Large intestine (tissue), 3 donors: Measurements from ENCODE around the gene NREP. TPM values are rescaled to one million over a fixed set of nuclear protein-coding genes. Genes with fewer than 3 reads are reported as not detected.

Experiments used
- DNase-seq, 2 donors: peaks; one replicate each; pipeline versions ENCODE4 v3.0.0 to v3.0.0-alpha.2; 2013
- H3K27ac ChIP-seq: one replicate; pipeline ENCODE4 v1.5.1; 2013; ENCODE audit warnings: low read length
- H3K27me3 ChIP-seq: 2 replicates; pipeline ENCODE4 v1.6.1; 2013; ENCODE audit warnings: low read length; ENCODE audit not compliant: control insufficient read depth, insufficient read depth
- H3K36me3 ChIP-seq: 2 replicates; pipeline ENCODE4 v1.6.1; 2013; ENCODE audit warnings: low read length; ENCODE audit not compliant: control insufficient read depth, insufficient read depth
- H3K4me1 ChIP-seq: one replicate; pipeline ENCODE4 v1.6.1; 2013; ENCODE audit warnings: low read length; ENCODE audit not compliant: control insufficient read depth, insufficient read depth
- H3K4me3 ChIP-seq: one replicate; pipeline ENCODE4 v1.5.1; 2013; ENCODE audit warnings: low read length
- H3K9me3 ChIP-seq: one replicate; pipeline ENCODE4 v1.6.1; 2013; ENCODE audit warnings: mild to moderate bottlenecking, low read depth, low read length, moderate library complexity; ENCODE audit not compliant: control insufficient read depth
- WGBS: methylation state at CpG from one replicate; pipeline ENCODE4 v1.1.5; 2013; ENCODE audit warnings: low lambda C conversion rate; ENCODE audit not compliant: insufficient coverage; 5-methylcytosine and 5-hydroxymethylcytosine counted together
- polyA plus RNA-seq: library from polyadenylated mRNA; unstranded; fragments of 120-200 nt; gene quantifications from one replicate; pipeline ENCODE4 v1.2.1, GENCODE V29; 2013

NREP gene
- polyA plus RNA-seq, 1 donor: 246 TPM

- Histone ChIP-seq H3K9me3 (no peaks in the 10 kb centered on the region), H3K36me3 (no peaks in the 10 kb centered on the region), H3K4me3 (no peak overlapping the region), H3K27ac (peak overlapping the region; percentile 9), H3K27me3 (no peaks in the 10 kb centered on the region), H3K4me1 (peaks cover 9% of the 10 kb centered on the region)
- WGBS: no CpG with 5 or more reads among the region's 3 CpGs
- peak in 1 of 2 donors; percentile 46 for DNase-seq
Measured at GRCh38 chr5:111753884-111754589, 3.0 kb downstream of the NREP start.

GRCh38 chr5:111752426-111752965 is 4.5 kb downstream of the NREP start:
- Histone ChIP-seq H3K27ac (no peak overlapping the region), H3K4me1 (peaks cover 6% of the 10 kb centered on the region), H3K36me3 (peaks cover 5% of the 10 kb centered on the region), H3K9me3 (no peaks in the 10 kb centered on the region), H3K27me3 (no peaks in the 10 kb centered on the region), H3K4me3 (no peak overlapping the region)
- WGBS: 100% methylated on average over 1 of the region's 2 CpGs
- no peak for DNase-seq

DNA sequence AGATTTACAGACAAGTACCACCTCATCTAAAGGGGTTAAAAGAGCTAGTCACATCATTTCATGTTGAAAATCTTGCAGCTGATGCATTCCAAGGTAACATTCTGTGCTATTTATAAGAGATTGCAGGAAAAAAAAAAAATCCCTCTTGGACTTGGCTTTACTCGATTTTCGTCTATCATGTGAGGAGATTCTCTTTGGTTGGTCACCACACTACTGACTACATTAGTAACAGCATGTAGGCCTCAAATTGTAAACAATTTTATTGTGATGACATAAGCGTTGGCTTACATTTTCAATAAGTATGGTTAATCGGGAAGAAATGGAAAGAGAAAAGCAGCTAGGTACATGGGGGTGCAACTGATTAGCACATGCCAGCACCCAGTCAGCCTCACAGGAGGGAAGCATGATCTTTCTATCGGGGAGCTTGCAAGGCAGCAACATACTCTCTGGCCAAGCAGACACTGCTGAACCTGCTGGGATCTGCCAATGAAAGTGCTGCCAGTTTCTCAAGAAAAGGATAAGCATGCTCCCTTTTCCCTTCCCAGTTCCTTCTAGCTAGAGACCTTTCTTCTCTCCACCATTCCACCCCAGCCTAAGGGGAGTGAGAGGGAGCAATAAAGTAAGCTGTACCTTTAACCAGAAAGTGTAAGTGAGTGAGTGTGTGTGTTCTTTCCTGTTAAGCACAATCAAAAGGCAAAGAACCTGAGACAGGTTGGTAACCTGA is 7.5 kb downstream of the NREP start:
- WGBS: 95% methylated on average over 4 of the region's 5 CpGs
- Histone ChIP-seq H3K36me3 (peaks cover 5% of the 10 kb centered on the region), H3K27me3 (no peaks in the 10 kb centered on the region), H3K9me3 (no peaks in the 10 kb centered on the region), H3K4me3 (no peak overlapping the region), H3K4me1 (peaks cover 6% of the 10 kb centered on the region), H3K27ac (no peak overlapping the region)
- DNase-seq: no peak

DNA sequence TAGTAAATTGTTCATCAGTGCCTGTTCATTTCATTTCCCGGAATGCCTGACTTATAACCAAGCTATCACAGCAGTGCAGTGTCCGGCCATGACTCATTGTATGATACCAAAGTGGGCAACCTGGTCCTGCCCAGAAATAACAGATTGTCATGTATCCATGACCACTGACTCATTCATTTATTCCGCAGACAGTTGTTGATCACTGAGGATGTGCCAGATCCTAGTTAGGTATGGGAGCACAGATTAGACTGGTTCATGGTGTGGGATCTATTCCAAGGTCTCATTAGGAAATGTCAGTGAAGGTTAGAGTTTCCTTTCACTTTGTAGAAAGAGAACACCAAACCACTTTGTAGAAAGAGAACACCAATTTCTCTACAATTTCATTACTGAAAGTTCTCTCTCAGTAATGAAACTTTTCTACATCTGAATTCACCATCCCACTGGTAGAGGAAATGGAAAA is 8.7 kb downstream of the NREP start:
- no peak overlapping the region for H3K4me3 ChIP-seq
- no peak for DNase-seq
- H3K9me3 ChIP-seq: no peaks in the 10 kb centered on the region
- H3K36me3 ChIP-seq: peaks cover 5% of the 10 kb centered on the region
- no peaks in the 10 kb centered on the region for H3K27me3 ChIP-seq
- H3K27ac ChIP-seq: no peak overlapping the region
- no CpG with 5 or more reads among the region's 3 CpGs for WGBS
- H3K4me1 ChIP-seq: no peaks in the 10 kb centered on the region

- Histone ChIP-seq H3K27ac (no peak overlapping the region), H3K36me3 (peaks cover 5% of the 10 kb centered on the region), H3K27me3 (no peaks in the 10 kb centered on the region), H3K4me1 (peaks cover 6% of the 10 kb centered on the region), H3K9me3 (no peaks in the 10 kb centered on the region), H3K4me3 (no peak overlapping the region)
- WGBS: 100% methylated on average over 1 of the region's 2 CpGs
- DNase-seq: no peak
Measured at GRCh38 chr5:111747337-111747736, 9.7 kb downstream of the NREP start.

DNA sequence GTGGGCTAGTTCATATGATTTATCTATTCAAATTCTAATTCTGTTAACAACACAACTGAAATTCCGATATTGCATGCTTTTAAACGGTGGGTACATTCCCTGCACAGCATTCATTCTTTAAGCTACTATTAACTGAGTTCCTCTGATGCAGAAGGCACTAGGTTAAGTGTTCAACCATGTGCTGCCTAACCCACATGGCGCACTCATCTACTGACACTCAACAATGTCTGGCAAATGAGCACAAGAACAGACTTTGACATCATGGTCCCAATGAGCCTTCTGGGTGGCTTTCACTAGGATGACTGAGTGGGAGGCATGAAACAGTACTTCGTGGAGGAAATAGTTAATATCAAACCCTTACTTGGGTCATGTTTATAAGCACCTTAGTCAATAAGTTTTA is 10.2 kb downstream of the NREP start:
- Histone ChIP-seq H3K4me3 (no peak overlapping the region), H3K27ac (no peak overlapping the region)

DNA sequence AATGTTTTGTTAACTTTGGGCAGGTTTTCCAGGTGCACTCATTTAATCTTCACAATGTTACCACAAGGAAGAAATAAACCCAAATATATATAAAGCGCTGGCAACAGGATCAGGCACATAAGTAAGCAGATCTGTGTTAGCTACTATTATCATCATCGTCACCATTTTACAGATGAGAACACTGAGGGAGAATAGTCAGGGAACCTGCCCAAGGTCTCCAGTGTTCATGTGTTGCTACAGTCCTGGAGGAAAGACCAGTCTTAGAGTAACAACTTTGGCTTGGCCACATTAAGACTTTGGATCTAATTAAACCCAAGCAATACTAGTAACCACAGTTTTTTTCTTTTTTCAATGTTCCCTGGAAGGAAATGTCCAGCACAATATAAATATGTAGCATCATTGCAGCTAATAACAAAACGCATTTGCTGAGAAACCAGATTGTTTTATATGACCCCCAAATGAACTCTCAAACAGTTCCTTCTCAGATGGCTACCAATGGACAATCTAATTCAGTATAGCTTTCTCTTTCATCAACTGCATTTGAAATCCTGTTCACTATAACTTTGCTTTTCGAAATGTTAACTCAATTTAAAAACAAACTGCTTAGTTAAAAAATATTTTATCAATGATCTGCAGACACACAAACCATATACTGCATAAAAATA is 11.8 kb downstream of the NREP start:
- DNase-seq: no peak
- Histone ChIP-seq H3K9me3 (no peaks in the 10 kb centered on the region), H3K4me1 (peaks cover 6% of the 10 kb centered on the region), H3K27ac (no peak overlapping the region), H3K36me3 (peaks cover 5% of the 10 kb centered on the region), H3K4me3 (no peak overlapping the region), H3K27me3 (no peaks in the 10 kb centered on the region)
- WGBS: 100% methylated on average over 2 of the region's 4 CpGs

More for the DNA sequence above, 10.2 kb downstream of the NREP start:
- DNase-seq: no peak
- Histone ChIP-seq H3K4me1 (peaks cover 6% of the 10 kb centered on the region), H3K36me3 (peaks cover 5% of the 10 kb centered on the region), H3K27me3 (no peaks in the 10 kb centered on the region), H3K9me3 (no peaks in the 10 kb centered on the region)
- WGBS: 100% methylated on average over 1 of the region's 4 CpGs

- Histone ChIP-seq H3K36me3 (peaks cover 5% of the 10 kb centered on the region), H3K4me3 (no peak overlapping the region), H3K9me3 (no peaks in the 10 kb centered on the region), H3K27ac (no peak overlapping the region), H3K4me1 (peaks cover 6% of the 10 kb centered on the region), H3K27me3 (no peaks in the 10 kb centered on the region)
- no CpG with 5 or more reads among the region's 2 CpGs for WGBS
- DNase-seq: no peak
Measured at GRCh38 chr5:111744455-111744854, 12.5 kb downstream of the NREP start.

DNA sequence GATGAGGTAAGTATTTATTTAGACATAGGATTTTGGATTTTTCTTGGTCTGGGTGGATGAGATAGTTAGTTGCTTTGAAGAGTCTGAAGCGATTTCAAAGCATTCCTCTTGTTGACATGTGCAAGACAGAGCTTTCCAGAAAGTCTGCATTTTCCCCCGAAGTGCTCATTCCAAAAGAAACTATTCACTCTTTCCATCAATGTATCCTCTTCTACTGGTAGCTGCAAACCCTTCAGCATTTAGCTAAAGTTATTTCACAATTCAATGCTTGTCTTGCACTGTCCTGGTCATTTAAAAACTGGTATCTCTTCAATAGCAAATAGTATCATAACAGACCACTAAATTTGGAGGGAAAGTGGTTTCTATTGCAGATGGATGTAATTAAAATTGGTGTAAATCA is 13.0 kb downstream of the NREP start:
- Histone ChIP-seq H3K4me1 (peaks cover 6% of the 10 kb centered on the region), H3K4me3 (no peak overlapping the region), H3K27ac (no peak overlapping the region), H3K27me3 (no peaks in the 10 kb centered on the region), H3K36me3 (peaks cover 5% of the 10 kb centered on the region), H3K9me3 (no peaks in the 10 kb centered on the region)
- DNase-seq: no peak
- 100% methylated on average over 1 of the region's 2 CpGs for WGBS

GRCh38 chr5:111743512-111743911 is 13.5 kb downstream of the NREP start:
- Histone ChIP-seq H3K27ac (no peak overlapping the region), H3K4me3 (no peak overlapping the region), H3K9me3 (no peaks in the 10 kb centered on the region), H3K27me3 (no peaks in the 10 kb centered on the region), H3K36me3 (peaks cover 2% of the 10 kb centered on the region), H3K4me1 (peaks cover 6% of the 10 kb centered on the region)
- WGBS: 57% methylated on average over 2 of the region's 2 CpGs
- DNase-seq: no peak
